Measurements from ENCODE around the gene ATP6V0B. TPM values are rescaled to one million over a fixed set of nuclear protein-coding genes. Genes with fewer than 3 reads are reported as not detected.

The ATP6V0B gene
- total and polyA plus RNA-seq, 2 of the 13 experiments (the other 11 are each of a cell fraction or from before 2014, with no cell fraction given): 157 to 161 TPM

DNA sequence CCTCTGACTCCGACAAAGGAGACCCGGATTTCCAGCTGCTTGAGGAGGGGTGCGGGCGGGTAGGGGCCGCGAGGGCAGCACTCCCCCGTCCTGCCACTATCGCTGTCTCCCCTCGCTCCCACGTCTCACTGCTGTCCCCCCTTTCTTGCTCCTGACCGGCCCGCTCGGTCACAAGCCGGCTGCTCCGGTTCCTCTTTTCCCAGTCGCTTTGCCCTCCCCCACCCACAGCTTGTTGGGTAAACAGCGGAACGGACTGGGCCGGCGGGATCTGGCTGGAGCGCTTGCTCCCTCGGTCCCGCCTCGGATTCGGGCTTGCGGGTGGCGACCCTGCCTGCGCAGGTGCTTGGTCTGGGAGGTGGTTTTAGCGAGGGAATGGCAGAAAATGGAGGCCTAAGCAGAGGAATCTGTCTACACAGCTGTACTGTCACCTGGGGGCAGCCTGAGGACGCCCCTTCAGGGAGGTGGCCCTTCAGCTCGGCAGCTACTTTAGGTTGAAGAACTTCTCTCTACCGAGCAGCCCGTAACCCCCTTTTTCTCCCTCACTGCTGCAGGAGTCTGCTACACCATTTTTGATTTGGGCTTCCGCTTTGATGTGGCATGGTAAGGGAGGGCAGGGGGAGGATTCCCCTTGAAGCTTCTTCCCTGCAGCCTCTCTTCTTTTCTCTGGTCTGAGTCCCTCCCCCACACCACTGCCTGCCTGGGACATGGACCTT lies 645 bp downstream of the ATP6V0B start (continued):
- TF ChIP-seq, protein P1, sequence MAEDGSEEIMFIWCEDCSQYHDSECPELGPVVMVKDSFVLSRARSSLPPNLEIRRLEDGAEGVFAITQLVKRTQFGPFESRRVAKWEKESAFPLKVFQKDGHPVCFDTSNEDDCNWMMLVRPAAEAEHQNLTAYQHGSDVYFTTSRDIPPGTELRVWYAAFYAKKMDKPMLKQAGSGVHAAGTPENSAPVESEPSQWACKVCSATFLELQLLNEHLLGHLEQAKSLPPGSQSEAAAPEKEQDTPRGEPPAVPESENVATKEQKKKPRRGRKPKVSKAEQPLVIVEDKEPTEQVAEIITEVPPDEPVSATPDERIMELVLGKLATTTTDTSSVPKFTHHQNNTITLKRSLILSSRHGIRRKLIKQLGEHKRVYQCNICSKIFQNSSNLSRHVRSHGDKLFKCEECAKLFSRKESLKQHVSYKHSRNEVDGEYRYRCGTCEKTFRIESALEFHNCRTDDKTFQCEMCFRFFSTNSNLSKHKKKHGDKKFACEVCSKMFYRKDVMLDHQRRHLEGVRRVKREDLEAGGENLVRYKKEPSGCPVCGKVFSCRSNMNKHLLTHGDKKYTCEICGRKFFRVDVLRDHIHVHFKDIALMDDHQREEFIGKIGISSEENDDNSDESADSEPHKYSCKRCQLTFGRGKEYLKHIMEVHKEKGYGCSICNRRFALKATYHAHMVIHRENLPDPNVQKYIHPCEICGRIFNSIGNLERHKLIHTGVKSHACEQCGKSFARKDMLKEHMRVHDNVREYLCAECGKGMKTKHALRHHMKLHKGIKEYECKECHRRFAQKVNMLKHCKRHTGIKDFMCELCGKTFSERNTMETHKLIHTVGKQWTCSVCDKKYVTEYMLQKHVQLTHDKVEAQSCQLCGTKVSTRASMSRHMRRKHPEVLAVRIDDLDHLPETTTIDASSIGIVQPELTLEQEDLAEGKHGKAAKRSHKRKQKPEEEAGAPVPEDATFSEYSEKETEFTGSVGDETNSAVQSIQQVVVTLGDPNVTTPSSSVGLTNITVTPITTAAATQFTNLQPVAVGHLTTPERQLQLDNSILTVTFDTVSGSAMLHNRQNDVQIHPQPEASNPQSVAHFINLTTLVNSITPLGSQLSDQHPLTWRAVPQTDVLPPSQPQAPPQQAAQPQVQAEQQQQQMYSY (CRISPR knock-in tag; IDR thresholded peaks at IDR 0.05): peak; percentile 90
- TF ChIP-seq ZNF850 (CRISPR knock-in tag; conservative IDR thresholded peaks at IDR 0.05) (0 out of 2 replicates have a peak, but pooled peaks have one; percentile 27), FOXP1 (IDR thresholded peaks at IDR 0.05) (no peak), FOXP1 (CRISPR knock-in tag; IDR thresholded peaks at IDR 0.05) (0 out of 2 replicates have a peak, but pooled peaks have one; percentile 11)
- TF ChIP-seq, protein P2, sequence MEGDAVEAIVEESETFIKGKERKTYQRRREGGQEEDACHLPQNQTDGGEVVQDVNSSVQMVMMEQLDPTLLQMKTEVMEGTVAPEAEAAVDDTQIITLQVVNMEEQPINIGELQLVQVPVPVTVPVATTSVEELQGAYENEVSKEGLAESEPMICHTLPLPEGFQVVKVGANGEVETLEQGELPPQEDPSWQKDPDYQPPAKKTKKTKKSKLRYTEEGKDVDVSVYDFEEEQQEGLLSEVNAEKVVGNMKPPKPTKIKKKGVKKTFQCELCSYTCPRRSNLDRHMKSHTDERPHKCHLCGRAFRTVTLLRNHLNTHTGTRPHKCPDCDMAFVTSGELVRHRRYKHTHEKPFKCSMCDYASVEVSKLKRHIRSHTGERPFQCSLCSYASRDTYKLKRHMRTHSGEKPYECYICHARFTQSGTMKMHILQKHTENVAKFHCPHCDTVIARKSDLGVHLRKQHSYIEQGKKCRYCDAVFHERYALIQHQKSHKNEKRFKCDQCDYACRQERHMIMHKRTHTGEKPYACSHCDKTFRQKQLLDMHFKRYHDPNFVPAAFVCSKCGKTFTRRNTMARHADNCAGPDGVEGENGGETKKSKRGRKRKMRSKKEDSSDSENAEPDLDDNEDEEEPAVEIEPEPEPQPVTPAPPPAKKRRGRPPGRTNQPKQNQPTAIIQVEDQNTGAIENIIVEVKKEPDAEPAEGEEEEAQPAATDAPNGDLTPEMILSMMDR (CRISPR knock-in tag; IDR thresholded peaks at IDR 0.05): peak; percentile 16; the same call in 1 of the 2 replicates

DNA sequence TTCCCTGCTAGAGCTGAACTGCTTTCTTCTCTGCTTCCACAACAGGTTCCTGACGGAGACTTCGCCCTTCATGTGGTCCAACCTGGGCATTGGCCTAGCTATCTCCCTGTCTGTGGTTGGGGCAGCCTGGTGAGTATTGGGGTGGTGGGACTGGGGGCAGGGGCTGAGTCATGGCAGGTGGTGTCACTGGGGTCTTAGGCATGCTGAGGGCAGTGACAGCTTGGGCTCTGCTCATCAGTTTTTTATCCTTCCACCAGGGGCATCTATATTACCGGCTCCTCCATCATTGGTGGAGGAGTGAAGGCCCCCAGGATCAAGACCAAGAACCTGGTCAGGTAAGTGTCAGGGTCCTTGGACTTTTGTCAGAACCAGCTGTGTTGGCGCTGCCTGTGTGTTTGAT lies 1.3 kb downstream of the ATP6V0B start:
- Histone ChIP-seq H4K20me1 (ENCODE audit: insufficient read depth, low read length) (peaks cover 4% of the 10 kb centered on the region; the same call in 1 of the 2 replicates), H3K4me2 (ENCODE audit: low read depth, low read length) (peak overlapping the region; percentile 99), H3K36me3 (replicated peaks in 1 of 2; ENCODE audit: control insufficient read depth in 1 of 2, insufficient read depth in 2 of 2, low read length in 2 of 2) (peaks cover 3 to 14% of the 10 kb centered on the region in 2 experiments), H3K4me1 (ENCODE audit: insufficient read depth, low read length) (peaks cover 58% of the 10 kb centered on the region), H3K79me2 (ENCODE audit: insufficient read depth, low read length) (peaks cover 39% of the 10 kb centered on the region), H3K27me3 (ENCODE audit: control insufficient read depth in 1 of 2, insufficient read depth in 2 of 2, low read length in 2 of 2) (no peaks in the 10 kb centered on the region), H3K4me3 (replicated peaks in 1 of 3; ENCODE audit: insufficient read depth in 1 of 3, low read depth in 2 of 3, low read length in 3 of 3) (peak overlapping the region; percentile 95 to 96 (median 95)), H3K27ac (ENCODE audit: extremely low read length, insufficient read depth, low read length) (peak overlapping the region; percentile 75), H3K9ac (ENCODE audit: insufficient read depth, low read depth, low read length) (peak overlapping the region; percentile 86), H2AFZ (ENCODE audit: low read length) (no peak overlapping the region), H3K9me3 (ENCODE audit: low read length) (no peaks in the 10 kb centered on the region)
- ChIA-PET CTCF (ENCODE audit: low intra/inter-chr PET ratio, low total read pairs) (no interaction called here), POLR2A (interaction anchor here (1.2 to 4.1 kb wide), 5 partner anchors 11 to 56 kb away, joined by 3 to 20 read pairs (median 10); partner anchors contain the start of genes IPO13 and SLC6A9)
- in situ Hi-C loops (cut with HindIII; ENCODE audit: extremely low pct_ligation_motif_present, low pct_unique_long_range_greater_than_20kb): no loop called here
- no TSS peak for BruUV-seq (replicated peaks)
- no peak for ATAC-seq
- WGBS (ENCODE audit: low lambda C conversion rate): 81% methylated on average over 4 of the region's 4 CpGs
- intact Hi-C loops (cut with micrococcal nuclease; ENCODE audit: unreplicated experiment): no loop called here
- DNase-seq (ENCODE audit: low spot score): no peak
- no peak for FAIRE-seq
- TF ChIP-seq ZNF329 (CRISPR knock-in tag; IDR thresholded peaks at IDR 0.05; ENCODE audit: low read depth): no peak
- TF ChIP-seq, protein P3, sequence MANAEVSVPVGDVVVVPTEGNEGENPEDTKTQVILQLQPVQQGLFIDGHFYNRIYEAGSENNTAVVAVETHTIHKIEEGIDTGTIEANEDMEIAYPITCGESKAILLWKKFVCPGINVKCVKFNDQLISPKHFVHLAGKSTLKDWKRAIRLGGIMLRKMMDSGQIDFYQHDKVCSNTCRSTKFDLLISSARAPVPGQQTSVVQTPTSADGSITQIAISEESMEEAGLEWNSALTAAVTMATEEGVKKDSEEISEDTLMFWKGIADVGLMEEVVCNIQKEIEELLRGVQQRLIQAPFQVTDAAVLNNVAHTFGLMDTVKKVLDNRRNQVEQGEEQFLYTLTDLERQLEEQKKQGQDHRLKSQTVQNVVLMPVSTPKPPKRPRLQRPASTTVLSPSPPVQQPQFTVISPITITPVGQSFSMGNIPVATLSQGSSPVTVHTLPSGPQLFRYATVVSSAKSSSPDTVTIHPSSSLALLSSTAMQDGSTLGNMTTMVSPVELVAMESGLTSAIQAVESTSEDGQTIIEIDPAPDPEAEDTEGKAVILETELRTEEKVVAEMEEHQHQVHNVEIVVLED (CRISPR knock-in tag; IDR thresholded peaks at IDR 0.05; ENCODE audit: borderline replicate concordance): no peak
- no peak for TF ChIP-seq ZNF879 (CRISPR knock-in tag; IDR thresholded peaks at IDR 0.05)
- TF ChIP-seq SMAD3 (CRISPR knock-in tag; IDR thresholded peaks at IDR 0.05): no peak
- TF ChIP-seq POLR2G (IDR thresholded peaks at IDR 0.05; ENCODE audit: low read depth, low read length): peak; percentile 13; the same call in 1 of the 2 replicates
- TF ChIP-seq ZSCAN22 (CRISPR knock-in tag; IDR thresholded peaks at IDR 0.05): no peak

All from HepG2 (cell line).